Measurements from ENCODE around the gene MOB3C.

The MOB3C gene

GRCh38 chr1:46614604-46614984 lies 2.0 kb downstream of the MOB3C start:
- no peak overlapping the region for H3K4me3 ChIP-seq (replicated peaks; ENCODE audit: low read depth, low read length)
- no peak for DNase-seq (ENCODE audit: extremely low read depth, low read depth)
- no peak for TF ChIP-seq CTCF (IDR thresholded peaks at IDR 0.05; ENCODE audit: low read depth, low read length, missing control alignments)

- TF ChIP-seq CTCF (IDR thresholded peaks at IDR 0.05; ENCODE audit: low read depth, low read length, missing control alignments): no peak
- H3K4me3 ChIP-seq (replicated peaks; ENCODE audit: low read depth, low read length): no peak overlapping the region
- no peak for DNase-seq (ENCODE audit: extremely low read depth, low read depth)
These were observed 2.7 kb downstream of the MOB3C start for GRCh38 chr1:46613661-46614603.

GRCh38 chr1:46612937-46613660 lies 3.5 kb downstream of the MOB3C start:
- no peak for DNase-seq (ENCODE audit: extremely low read depth, low read depth)
- H3K4me3 ChIP-seq (replicated peaks; ENCODE audit: low read depth, low read length): no peak overlapping the region
- no peak for TF ChIP-seq CTCF (IDR thresholded peaks at IDR 0.05; ENCODE audit: low read depth, low read length, missing control alignments)

- no peak for DNase-seq (ENCODE audit: extremely low read depth, low read depth)
- TF ChIP-seq CTCF (IDR thresholded peaks at IDR 0.05; ENCODE audit: low read depth, low read length, missing control alignments): no peak
- H3K4me3 ChIP-seq (replicated peaks; ENCODE audit: low read depth, low read length): no peak overlapping the region
These were observed 4.9 kb downstream of the MOB3C start for GRCh38 chr1:46611691-46612221.

GRCh38 chr1:46607345-46608130 lies 9.1 kb downstream of the MOB3C start:
- TF ChIP-seq CTCF (IDR thresholded peaks at IDR 0.05; ENCODE audit: low read depth, low read length, missing control alignments): no peak
- DNase-seq (ENCODE audit: extremely low read depth, low read depth): no peak
- H3K4me3 ChIP-seq (replicated peaks; ENCODE audit: low read depth, low read length): no peak overlapping the region

GRCh38 chr1:46606255-46606965 lies 10.2 kb downstream of the MOB3C start:
- no peak for DNase-seq (ENCODE audit: extremely low read depth, low read depth)
- no peak for TF ChIP-seq CTCF (IDR thresholded peaks at IDR 0.05; ENCODE audit: low read depth, low read length, missing control alignments)
- H3K4me3 ChIP-seq (replicated peaks; ENCODE audit: low read depth, low read length): no peak overlapping the region
